Left ventricle myocardium superior (tissue), 1 donor: ENCODE measurements around the gene CLCF1. TPM values are rescaled to one million over a fixed set of nuclear protein-coding genes. Genes with fewer than 3 reads are reported as not detected.

ENCODE experiments used
- ATAC-seq: fragments of 200-7000 bp; cut with Tn5 transposase; one replicate; pipeline ENCODE4 v1.9.1; 2020; ENCODE audit warnings: mild to moderate bottlenecking, moderate library complexity
- DNase-seq: peaks from one replicate; pipeline ENCODE4 v3.0.0-alpha.2; 2020
- intact Hi-C: fragments of 100-400 bp; cut with micrococcal nuclease; formaldehyde crosslinking; loops from one replicate; pipeline ENCODE4 v1.11.0; 2022
- total RNA-seq: library from RNA; stranded (reverse); fragmentation: NEBNext Ultra II Directional; extraction: Animal tissue kit (Norgen Biotek cat#: 25700); gene quantifications from one replicate; pipeline ENCODE4 v1.2.1, GENCODE V29; 2021
- donor health status: DM: no; HTN: yes; CAD: no; lungs with severe emphysema.

The CLCF1 gene
- total RNA-seq, 1 donor from 2014 or later: 0.89 TPM

DNA sequence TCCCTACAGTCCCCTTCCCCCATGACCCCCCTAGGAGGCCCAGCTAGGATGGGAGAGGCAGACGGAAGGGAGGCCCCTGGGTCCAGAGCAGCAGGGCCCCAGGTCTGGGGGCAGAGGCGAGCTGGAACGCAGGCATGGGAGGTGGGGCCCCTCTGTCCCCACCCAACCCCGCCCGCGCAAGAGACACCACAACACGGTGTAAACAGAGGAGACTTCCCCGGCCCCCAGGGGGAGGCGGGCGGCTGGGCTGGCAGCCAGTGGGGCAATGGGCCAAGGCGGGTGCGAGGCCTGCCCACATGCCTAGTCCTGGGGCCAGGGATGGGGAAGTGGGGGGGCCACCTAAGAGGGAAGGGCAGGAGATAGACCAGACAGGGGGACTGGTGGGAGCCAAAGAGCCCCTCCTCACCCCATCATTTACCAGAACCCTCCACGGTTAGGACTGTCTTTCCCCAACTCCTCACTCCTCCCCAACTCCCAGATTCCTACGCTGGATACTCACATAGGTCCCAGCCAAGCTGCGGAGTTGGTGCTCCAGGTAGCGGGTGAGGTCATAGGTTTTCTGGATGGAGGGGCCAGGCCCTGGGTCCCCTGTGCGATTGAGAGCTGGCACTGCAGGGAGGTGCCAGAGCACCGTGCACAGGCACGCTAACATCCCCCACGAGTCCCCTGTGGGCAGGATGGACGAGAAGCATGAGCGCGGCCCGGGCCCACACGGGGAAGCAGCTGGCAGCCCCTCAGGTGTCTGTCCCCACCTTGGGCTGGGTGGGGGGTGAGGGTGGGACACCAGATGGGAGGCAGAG is 6.2 kb downstream of the CLCF1 start:
- peak; percentile 19 for ATAC-seq

GRCh38 chr11:67366546-67366945 is 6.9 kb downstream of the CLCF1 start:
- ATAC-seq (peak; percentile 47), DNase-seq (no peak)
- intact Hi-C loops: no loop called here

More for the DNA sequence above, 6.2 kb downstream of the CLCF1 start:
- intact Hi-C loops: no loop called here
- DNase-seq: no peak

GRCh38 chr11:67365736-67366444 is 7.5 kb downstream of the CLCF1 start:
- ATAC-seq (no peak), DNase-seq (no peak)
- intact Hi-C loops: no loop called here

- DNase-seq (no peak), ATAC-seq (no peak)
- intact Hi-C loops: no loop called here
Measured at GRCh38 chr11:67364783-67365722, 8.3 kb downstream of the CLCF1 start.

GRCh38 chr11:67364169-67364568 is 9.2 kb downstream of the CLCF1 start:
- intact Hi-C loops: no loop called here
- no peak for DNase-seq
- ATAC-seq: no peak

GRCh38 chr11:67357831-67358670 is 15.3 kb downstream of the CLCF1 start:
- ATAC-seq (no peak), DNase-seq (no peak)
- intact Hi-C loops: no loop called here

GRCh38 chr11:67356864-67357561 is 16.4 kb downstream of the CLCF1 start:
- intact Hi-C loops: no loop called here
- DNase-seq: peak; percentile 57
- no peak for ATAC-seq

- ATAC-seq: no peak
Measured at GRCh38 chr11:67356387-67356863, 17.0 kb downstream of the CLCF1 start.

DNA sequence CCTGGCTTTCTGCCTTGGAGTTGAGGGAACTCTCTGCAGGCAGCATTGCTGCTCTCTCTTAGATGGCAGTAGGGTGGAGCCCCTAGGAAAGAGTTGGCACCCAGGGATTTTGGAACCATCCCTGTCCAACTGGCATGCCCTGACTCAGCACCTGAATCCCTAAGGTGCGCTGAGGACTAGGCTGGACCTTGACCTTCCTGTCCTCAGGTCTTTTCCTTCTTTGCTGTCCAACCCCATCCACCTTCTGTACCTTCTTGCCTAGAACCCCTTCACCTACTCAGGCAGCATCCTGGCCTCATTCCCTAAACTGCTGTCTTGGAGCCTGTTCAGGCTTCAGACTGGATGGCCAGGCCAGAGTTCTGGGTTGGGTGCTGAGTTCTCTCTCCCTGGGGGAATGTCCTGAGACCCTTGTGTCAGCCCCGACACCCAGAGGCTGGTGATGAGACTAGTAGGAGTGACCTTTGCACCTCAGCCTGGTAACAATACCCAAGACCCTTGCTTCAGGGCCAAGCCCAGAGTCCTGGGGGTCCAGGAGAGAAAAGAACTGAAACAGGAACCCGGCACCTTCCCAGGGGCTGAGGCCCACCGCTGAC is 17.5 kb downstream of the CLCF1 start:
- ATAC-seq (no peak), DNase-seq (no peak)
- intact Hi-C loops: no loop called here

More at GRCh38 chr11:67356387-67356863, 17.0 kb downstream of the CLCF1 start:
- DNase-seq: no peak
- intact Hi-C loops: no loop called here

DNA sequence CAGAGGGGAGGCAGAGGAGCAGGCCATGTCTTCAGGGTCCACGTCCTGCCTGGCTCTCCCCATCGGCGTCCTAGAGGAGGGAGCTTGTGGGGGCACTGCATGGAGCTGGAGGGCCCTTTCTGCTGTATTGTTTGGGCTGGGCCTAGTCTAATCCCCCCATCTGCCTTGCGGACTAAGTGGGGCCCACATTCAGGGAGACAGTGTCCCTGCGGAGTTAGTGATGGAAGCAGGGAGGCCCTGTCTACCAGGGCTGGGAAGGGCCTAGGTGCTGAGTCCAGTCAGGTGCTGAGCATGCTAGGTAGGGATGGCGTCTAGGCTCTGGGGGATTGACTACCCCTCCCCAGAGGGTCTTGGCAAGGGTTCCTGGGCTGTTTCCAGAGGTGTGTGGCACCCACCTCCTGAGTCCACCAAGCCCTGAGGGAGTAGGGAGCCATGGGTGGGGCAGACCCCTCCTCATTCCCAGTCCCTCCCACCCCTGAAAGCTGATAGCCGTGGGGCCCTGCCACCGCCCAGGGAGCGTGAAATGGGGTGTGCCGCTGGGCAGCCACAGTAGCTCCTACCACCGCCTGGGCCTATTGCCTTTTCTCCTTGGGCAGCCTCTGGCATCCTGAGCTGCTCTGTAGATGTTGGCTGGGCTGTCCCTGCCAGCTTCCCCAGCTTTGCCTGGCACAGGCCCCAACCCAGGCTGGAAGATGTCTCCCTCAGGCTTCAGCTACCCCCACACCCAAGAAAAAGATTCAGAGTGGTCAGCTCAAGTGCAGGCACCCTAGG is 18.2 kb downstream of the CLCF1 start:
- no peak for ATAC-seq
- intact Hi-C loops: no loop called here
- DNase-seq: no peak

DNA sequence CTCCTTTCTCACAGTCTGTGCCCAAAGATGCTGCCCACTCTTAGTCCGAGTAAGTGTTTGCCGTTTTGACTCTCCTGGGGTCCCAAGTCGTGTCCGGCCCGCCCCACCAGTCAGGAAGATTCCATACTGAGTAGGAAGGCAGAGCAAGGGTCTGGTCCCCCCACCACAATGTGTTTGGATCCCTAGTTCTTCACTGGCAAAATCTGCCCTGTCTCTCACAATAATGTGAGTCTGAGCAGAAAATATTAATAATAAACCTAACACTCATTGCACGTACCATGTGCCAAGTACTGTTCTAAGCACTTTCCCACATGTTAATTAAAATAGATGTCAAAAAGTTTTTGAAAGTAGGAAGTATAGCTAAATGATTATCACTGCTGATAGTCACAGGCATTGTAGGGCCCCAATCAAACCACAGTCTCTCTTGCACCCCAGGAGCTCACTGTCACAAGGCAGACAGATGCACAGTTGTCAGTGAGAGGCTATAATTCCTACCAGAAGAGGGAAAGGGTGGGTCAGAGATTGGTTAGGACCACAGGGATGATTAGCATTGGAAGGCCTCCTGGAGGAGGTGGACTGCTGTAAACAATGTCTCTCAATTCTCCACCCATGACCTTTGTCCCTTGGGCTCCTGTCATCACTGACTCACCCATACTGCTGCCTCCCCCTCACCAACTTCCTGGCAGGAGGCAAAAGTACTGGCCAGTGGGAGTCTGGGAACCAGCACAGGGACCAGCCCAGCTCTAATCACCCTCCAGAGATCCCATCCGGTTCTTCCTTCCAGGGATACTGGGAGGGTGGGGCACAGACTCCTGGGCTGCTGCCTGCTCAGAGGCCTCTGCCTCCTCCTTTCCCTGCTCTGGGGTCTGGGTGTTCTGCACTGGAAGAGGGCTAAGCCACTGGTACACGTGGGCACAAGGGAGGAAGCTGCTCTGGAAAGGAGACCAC is 19.0 kb downstream of the CLCF1 start:
- intact Hi-C loops: no loop called here
- peak; percentile 26 for ATAC-seq
- peak; percentile 56 for DNase-seq

GRCh38 chr11:67353317-67354074 is 19.9 kb downstream of the CLCF1 start, which contains the start of gene POLD4:
TSS of gene POLD4 (minus strand) at chr11:67353546. CDS start at chr11:67353399, 147 bp downstream.
- DNase-seq (peak; percentile 100), ATAC-seq (peak; percentile 92)
- intact Hi-C loops: no loop called here

- ATAC-seq (peak; percentile 18), DNase-seq (peak; percentile 69)
- intact Hi-C loops: no loop called here
Measured at GRCh38 chr11:67352546-67353316, 20.7 kb downstream of the CLCF1 start.
